Fibroblast of the conjunctiva (primary cell): ENCODE measurements around the gene IGSF6.

Experiments used
- DNase-seq: peaks from one replicate; pipeline ENCODE4 v3.0.0-alpha.2; 2010; ENCODE audit warnings: low read depth

Gene IGSF6

GRCh38 chr16:21600031-21600773 lies 52.2 kb downstream of the IGSF6 start:
- DNase-seq, result no peak

- DNase-seq, result peak; percentile 91
Measured at GRCh38 chr16:21599122-21600030, 53.0 kb downstream of the IGSF6 start, which contains the start of gene METTL9. Gene METTL9 (plus strand): TSS chr16:21599577. CDS start chr16:21599734, 157 bp downstream.

- DNase-seq, result no peak
Measured at GRCh38 chr16:21598701-21599121, 53.7 kb downstream of the IGSF6 start.

GRCh38 chr16:21598206-21598605 lies 54.2 kb downstream of the IGSF6 start:
- DNase-seq, result no peak

GRCh38 chr16:21597561-21598030 lies 54.8 kb downstream of the IGSF6 start:
- no peak for DNase-seq

- no peak for DNase-seq
Measured at GRCh38 chr16:21593530-21594289, 58.7 kb downstream of the IGSF6 start.

GRCh38 chr16:21592191-21592590 lies 60.2 kb downstream of the IGSF6 start:
- DNase-seq, result no peak

GRCh38 chr16:21590796-21591195 lies 61.6 kb downstream of the IGSF6 start:
- DNase-seq, result no peak

GRCh38 chr16:21590287-21590686 lies 62.1 kb downstream of the IGSF6 start:
- DNase-seq, result no peak

- DNase-seq, result no peak
Measured at GRCh38 chr16:21589551-21589950, 62.9 kb downstream of the IGSF6 start.
